Epithelial cell of esophagus (primary cell): ENCODE results near the gene ROCK2.
"Not testable (repeated sequence)": the region's sequence is repeated elsewhere in the genome, so short reads cannot be mapped to it uniquely, and the experiment has no call there.

ENCODE experiments used
- DNase-seq: peaks from one replicate; pipeline ENCODE4 v3.0.0; 2010; ENCODE audit warnings: low read depth
- H3K4me3 ChIP-seq: 2 replicates; pipeline ENCODE4 v1.5.1; 2011; ENCODE audit warnings: mild to moderate bottlenecking, low read length, control low read depth
- CTCF ChIP-seq: IDR thresholded peaks from 2 replicates; pipeline ENCODE4 v1.5.1; 2011; ENCODE audit warnings: low read depth, mild to moderate bottlenecking, low read length, control low read depth, inconsistent platforms; ENCODE audit not compliant: insufficient read depth; ENCODE audit errors: missing control alignments

ROCK2 gene

GRCh38 chr2:11166476-11166875 is 178.0 kb downstream of the ROCK2 start:
- H3K4me3 ChIP-seq = no peak overlapping the region
- DNase-seq = no peak
- no peak for TF ChIP-seq CTCF

- DNase-seq, H3K4me3 ChIP-seq: not testable (repeated sequence)
These were observed 179.4 kb downstream of the ROCK2 start for GRCh38 chr2:11165046-11165445.

GRCh38 chr2:11163439-11164317 is 180.8 kb downstream of the ROCK2 start:
- no peak for TF ChIP-seq CTCF
- no peak overlapping the region for H3K4me3 ChIP-seq
- DNase-seq = no peak

- no peak overlapping the region for H3K4me3 ChIP-seq
- no peak for DNase-seq
- TF ChIP-seq CTCF = no peak
These were observed 182.7 kb downstream of the ROCK2 start for GRCh38 chr2:11161747-11162146.

GRCh38 chr2:11160731-11161455 is 183.5 kb downstream of the ROCK2 start:
- H3K4me3 ChIP-seq = no peak overlapping the region
- no peak for DNase-seq
- TF ChIP-seq CTCF = no peak

- DNase-seq = no peak
- TF ChIP-seq CTCF = no peak
- H3K4me3 ChIP-seq = no peak overlapping the region
These were observed 184.2 kb downstream of the ROCK2 start for GRCh38 chr2:11160256-11160655.

GRCh38 chr2:11159574-11160170 is 184.8 kb downstream of the ROCK2 start:
- no peak for TF ChIP-seq CTCF
- no peak for DNase-seq
- H3K4me3 ChIP-seq = no peak overlapping the region
